Stimulated activated CD8-positive, alpha-beta memory T cell treated with anti-CD3 and anti-CD28 coated beads, Interleukin-15, amount 100 ng/mL, for 4 hours (primary cell): ENCODE data around the gene TMEM215.
"Not testable (repeated sequence)": the region's sequence is repeated elsewhere in the genome, so short reads cannot be mapped to it uniquely, and the experiment has no call there.

Experiments used
- DNase-seq, 2 donors: peaks; one replicate each; pipeline ENCODE4 v3.0.0-alpha.2; 2020; ENCODE audit warnings: low read depth in 2 of 2

Gene TMEM215, protein sequence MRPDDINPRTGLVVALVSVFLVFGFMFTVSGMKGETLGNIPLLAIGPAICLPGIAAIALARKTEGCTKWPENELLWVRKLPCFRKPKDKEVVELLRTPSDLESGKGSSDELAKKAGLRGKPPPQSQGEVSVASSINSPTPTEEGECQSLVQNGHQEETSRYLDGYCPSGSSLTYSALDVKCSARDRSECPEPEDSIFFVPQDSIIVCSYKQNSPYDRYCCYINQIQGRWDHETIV

DNA sequence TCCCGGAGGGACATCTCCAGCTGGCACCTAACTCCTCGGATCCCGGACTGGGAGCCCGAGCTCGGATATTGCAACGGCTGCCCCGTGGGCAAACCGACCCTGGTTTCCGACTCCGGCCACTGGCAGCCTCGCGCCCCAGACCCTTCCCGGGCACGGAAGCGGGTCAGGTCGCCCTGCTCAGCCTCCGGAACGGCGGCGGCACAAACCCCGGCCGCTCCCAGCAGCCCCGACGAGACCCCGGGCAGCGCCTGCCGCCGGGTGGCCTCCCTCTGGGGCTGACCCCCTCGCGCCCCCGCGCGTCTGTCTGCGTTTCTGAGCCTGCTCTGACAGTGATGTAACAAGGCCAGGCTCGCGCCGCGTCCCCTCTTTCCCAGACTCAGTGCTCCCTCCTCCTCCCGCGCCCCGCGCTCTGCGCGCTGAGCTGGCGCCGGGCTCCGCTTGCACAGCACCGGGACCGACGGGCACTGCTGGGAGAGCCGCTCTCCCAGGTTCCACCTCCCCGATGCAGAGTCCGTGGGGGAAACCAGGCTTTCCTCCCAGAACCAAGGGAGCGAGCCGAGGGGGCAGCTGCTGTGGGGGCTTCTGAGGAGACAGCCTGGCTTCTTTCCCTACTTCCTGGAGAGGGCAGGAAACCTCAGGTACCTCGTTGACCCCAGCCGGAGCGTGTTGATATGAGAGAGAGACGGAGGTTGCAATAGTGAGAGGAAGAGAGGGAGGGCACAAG is at the start of gene TMEM215:
Gene TMEM215, plus strand, starts transcription at position 373 of the 724 bp plus-strand sequence. CDS start 644 bp downstream, outside the sequence.
- DNase-seq: no peak

DNA sequence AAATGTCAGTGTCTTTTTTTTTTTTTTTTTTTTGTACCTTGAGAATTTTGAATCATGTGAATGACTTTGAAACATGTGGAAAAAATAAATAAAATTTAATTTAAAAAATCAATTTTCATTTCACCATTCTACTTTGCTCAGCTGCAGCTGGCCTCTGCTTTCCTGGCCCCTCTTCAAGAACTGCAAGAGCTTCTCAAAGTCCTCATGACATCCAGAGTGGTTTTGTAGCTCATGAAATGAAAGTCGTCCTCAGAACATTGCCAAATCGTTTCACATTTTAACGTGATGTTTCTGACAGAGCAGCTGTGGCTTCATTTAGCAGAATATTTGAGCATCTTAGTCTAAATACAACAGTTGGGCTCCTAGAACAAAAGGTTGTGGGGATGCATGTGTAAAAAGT is 47.9 kb upstream of the TMEM215 start:
- no peak for DNase-seq

DNA sequence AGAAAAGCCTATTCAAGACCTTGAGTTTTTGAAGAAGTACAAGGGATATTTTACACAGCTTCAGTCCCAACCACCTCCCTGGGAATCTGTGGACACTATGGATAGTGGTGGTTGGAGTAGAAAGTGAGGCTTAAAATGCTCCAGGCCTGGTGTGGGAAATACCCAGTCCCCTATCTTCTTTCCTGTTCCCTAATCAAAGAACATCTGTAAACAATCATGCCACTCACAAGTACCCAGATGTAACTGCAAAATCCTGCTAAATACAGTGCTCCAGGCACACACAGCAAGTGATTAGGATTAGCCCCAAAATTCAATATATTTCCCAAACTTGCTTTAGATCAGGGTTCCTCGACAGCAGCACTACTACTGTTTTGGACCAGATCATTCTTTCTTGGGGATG is 46.0 kb upstream of the TMEM215 start:
- no peak for DNase-seq

DNA sequence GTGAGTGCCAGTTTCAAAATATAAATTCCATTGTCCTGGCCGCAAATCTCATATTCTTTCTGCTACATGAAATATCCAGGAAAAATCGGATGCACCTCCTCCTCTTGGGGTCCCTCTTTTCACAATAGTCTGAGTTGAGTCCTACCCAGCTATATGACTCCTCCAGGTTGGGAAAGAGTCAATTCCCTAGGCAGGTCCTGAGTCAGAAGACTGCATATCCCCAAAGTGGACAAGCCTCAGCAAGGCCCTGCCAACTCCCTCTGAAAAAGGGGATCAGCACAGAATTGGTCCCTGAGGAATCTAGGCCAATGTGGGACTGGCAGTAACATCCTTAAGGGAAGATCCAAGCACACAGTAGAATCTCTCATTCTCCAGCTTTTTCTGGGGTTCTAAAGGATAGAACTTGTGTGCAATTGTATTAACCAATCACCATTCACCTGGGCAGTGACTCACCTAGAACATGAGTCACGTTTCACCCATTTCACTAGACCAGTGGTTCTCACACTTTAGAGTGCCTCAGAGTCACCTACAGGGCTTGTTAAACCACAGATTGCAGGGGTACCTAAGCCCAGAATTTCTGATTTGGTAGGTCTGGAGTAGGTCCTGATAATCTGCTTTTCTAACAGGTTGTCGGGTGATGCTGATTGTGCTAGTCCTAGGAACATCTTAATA is 44.7 kb upstream of the TMEM215 start:
- no peak for DNase-seq

DNA sequence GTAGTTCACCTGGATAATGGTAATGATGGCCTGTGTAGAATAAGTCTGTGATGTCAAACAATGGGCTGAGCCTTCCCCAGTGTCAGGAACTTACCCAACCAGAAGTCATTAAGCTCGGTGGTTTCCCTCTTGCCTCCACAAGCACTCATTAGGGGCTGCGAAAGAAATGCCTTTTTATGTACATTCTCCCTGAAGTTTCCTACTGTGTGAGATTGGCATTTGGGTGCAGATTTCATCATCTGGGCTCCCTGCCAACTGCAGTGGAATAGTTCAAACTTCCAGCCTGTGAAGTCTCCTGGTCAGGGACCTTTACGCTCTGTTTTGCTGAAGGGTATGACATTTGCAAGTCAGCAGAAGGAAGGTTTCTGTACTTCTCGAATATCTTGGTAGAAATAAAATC is 41.6 kb upstream of the TMEM215 start:
- DNase-seq: no peak

DNA sequence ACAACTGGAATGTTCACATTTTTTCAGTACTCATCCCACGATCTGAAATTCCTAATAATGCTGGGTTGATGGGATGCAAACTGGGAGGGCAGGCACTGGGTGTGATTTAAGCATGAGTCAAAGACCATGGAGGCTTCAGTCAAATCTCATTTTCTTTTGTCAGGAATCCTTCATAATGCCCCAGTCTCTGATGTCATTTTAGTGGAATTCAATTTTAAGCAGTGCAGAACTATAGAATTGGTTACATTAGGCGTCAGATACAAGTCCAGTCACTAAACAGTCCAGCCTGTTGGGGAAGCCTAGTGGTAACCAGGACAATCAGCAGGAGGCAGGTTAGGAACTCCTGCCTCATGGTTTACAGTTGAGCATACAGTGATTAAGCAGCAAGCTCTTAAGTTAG is 41.0 kb upstream of the TMEM215 start:
- no peak for DNase-seq

DNA sequence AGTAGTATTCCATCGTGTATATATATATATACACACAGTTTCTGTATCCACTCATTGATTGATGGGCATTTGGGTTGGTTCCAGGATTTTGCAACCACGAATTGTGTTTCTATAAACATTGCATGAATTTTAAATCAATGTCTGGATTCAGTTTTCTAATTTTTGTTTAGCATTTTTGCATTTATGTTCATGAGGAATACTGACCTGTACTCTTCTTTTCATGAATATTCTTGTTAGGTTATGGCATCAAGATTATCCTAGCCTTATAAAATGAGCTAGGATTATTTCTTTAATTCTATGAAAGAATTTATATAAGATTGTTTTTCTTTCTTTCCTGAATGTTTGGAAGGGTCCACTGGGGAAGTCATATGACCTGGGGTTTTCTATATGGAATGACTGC is 35.3 kb upstream of the TMEM215 start:
- DNase-seq: no peak

DNA sequence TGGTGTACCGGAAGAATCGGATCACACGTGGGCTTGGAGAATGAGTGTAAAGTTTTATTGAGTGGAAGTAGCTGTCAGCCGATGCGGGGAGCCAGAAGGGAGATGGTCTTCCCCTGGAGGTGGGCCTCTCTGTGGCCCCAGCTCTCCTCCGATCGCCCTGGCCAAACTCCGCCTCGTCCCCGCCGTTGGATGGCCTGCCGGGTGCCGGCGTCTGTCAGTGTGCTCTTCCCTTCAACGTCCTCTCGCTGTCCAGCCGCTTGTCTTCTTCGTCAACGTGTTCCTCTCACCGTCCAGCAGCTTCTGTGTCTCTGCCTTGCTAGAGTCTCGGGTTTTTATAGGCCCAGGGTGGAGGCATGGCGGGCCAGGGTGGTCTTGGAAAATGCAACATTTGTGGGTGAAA is 27.6 kb upstream of the TMEM215 start:
- DNase-seq: no peak

DNA sequence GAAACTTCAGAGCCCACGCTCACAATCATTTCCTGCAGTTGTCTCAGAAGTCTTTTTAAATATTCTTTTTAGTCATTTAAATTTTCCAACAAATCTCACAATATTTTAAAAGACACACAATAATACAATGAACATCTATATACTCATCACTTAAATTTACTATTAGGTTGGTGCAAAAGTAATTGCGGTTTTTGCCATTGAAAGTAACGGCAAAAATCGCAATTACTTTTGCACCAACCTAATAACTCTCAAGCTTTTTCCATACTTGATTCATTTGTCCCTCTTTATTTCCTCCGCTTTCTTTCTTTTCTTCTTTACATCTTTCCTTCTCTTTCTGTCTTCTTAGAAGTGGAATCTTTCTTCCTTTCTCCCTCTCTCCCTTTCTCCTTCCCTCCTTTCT is 19.2 kb upstream of the TMEM215 start:
- no peak for DNase-seq

DNA sequence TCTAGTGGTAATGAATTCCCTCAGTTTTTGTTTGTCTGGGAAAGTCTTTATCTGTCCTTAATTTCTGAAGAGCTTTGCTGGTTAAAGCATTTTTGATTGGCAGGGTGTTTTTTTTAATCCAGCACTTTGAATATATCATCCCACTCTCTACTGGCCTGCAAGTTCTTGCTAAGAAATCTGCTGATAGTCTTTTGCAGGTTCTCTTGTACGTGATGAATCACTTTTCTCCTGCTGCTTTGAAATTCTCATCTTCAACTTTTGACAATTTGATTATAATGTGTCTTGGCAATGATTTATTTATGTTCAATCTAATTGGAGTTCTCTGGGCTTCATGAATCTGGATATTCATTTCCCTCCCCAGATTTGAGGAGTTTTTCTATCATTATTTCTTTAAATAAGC is 8.1 kb upstream of the TMEM215 start:
- no peak for DNase-seq

DNA sequence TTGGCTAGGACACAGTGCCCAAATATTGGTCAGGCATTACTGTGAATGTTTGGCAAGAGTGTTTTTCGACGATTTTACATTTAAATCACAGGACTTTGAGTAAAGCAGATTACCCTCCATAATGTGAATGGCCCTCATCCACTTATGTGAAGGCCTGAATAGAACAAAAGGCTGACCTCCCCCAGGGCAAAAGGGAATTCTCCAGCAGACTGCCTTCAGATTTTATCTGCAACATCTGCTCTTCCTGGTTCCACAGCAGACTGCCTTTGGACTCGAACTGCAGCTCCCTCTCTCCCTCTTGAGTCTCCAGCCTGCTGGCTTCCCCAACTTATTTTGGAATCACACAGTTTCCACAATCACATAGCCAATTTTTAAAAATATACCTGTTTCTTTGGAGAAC is 7.1 kb upstream of the TMEM215 start:
- DNase-seq: no peak

DNA sequence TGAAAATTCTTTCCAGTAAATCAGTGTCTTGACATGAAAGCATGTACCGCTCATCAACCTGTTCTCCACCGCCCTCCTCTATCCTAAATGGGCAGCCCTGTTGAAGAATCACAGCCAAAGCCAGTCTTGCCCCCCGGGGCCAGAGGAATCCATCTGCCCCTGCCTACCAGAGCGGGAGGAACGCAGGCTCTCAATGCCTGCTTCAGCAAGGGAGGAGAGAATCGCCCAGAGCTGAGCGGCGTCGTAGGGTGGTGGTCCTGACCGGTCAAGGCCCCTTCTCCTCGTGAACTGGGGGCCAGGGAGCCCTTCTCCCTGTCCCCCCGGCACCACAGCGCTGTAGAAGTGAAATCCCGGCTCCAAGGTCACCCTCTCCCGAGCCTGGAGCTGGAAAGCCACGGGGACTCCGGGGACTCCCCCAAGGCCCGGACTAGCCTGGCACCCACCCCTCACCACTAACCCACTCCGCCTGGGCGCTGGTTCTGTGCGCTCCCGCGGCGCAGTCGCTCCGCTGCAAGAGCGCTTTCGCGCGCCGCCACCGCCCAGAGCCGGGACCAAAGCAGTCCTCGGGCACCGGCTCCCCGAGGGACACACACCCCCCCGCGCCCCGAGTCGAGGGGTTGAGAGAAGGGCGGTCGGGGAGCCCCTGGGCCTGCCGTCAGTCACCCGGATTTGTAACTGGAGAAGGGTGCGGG is 718 bp upstream of the TMEM215 start:
- DNase-seq: no peak

DNA sequence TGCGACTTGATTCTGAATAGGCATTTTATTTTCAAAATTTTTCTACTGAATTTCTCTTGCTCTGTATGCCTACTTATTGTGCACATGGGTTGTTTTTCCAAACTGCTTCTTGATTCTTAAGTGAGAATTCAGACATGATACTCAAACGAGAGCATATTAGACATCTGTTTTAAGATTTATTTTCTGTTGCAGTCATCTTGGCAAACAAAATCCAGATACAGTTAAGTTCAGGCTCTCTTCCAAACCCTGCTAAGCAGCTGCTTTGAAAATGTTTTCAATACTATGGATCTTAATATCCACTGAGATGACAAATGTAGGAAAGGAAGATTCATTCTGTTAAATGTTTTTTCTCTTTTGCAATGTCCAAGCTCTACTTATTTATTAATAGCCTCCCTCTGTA is 4.5 kb downstream of the TMEM215 start:
- DNase-seq: no peak

DNA sequence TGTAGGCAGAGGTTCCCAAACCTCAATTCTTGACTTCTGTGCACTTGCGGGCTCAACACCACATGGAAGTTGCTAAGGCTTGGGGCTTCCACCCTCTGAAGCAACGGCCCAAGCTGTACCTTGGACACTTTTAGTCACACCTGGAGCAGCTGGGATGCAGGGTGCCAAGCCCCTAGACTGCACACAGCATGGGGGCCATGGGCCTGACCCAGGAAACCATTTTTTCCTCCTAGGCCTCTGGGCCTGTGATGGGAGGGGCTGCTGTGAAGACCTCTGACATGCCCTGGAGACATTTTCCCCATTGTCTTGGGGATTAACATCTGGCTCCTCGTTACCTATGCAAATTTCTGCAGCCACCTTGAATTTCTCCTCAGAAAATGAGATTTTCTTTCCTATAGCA is 12.7 kb downstream of the TMEM215 start:
- not testable (repeated sequence) for DNase-seq

DNA sequence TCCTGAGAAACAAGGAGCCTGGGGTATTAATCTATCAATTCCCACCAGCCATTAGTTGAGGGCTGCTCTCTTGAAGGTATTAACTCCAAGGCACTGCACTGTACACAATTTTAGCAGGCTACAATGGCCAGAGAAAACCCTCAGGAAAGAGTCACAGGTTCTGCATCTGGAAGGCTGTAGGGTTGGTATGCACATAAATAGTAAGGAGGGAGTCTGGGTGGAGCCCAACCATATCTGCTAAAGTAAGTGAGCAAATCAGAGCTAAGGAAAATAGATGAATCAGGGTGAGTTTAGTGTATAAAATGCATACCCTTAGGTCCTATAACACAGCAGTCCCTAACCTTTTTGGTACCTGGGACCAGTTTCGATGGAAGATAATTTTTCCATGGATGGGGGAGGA is 18.2 kb downstream of the TMEM215 start:
- DNase-seq: no peak

DNA sequence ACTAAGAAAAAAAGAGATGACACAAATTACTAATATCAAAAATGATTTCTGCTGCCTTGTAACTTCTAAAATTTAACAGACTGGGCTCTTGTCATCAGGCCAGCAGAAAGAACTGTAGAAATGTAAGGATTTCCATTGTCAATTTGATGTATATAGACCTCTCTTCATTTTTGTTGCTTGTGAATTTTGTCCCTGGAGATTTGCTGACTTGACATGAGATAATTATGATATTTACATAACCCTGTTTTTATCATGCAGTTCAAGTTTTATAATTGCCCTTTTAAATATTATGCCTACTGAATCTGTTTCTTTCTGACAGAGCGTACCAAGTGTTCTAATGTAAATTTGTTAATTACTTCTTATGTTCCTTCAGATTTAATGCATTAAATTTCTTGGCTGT is 23.9 kb downstream of the TMEM215 start:
- no peak for DNase-seq

DNA sequence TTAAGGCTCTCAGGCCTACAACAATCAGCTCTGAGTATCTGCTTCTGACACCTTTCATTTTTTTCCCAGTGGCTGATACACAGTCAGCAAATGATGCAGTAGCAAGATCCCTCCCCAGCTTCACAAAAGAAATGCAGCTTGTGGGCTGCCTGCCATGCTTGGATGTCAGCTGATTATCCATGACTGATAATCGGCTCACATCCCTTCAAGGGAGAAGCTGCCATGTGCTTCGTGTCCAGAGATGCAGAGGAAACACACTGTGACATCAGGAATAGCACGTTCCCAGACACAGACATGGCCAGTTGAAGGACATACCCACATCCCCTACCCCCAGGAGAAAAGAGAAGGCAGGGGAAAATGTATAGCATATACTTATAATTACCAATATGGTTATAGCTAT is 27.9 kb downstream of the TMEM215 start:
- DNase-seq: no peak

DNA sequence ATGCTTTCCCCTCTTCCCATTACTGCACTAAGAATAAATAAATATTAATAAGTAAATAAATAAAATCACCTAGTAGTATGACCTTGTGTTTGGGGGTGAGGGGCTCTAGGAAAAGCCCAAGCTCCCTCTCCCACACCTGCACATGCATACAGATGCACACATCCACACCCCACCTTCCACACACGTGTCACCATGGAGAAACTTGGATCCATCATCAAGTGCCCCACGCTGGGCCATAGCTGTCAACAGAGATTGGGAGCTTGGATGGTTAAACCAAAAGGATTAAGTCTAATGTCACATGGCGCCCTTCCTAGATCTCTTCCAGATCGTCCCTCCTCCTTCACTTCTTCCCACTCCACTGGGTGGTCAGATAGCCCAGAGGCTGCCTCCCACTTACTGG is 37.0 kb downstream of the TMEM215 start:
- no peak for DNase-seq

DNA sequence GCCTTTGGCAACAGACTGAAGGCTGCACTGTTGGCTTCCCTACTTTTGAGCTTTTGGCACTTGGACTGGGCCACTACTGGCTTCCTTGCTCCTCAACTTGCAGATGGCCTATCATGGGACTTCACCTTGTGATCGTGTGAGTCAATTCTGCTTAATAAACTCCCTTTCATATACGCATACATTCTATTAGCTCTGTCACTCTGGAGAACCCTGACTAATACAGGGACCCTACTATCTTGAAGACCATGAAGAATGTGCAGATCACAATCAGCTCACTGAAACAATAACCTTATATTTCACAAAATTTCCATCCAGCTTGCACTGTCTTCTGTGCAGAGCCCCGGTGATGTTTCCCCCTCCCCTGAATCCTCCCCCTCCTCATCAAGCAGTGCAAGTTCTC is 39.8 kb downstream of the TMEM215 start:
- DNase-seq: no peak

DNA sequence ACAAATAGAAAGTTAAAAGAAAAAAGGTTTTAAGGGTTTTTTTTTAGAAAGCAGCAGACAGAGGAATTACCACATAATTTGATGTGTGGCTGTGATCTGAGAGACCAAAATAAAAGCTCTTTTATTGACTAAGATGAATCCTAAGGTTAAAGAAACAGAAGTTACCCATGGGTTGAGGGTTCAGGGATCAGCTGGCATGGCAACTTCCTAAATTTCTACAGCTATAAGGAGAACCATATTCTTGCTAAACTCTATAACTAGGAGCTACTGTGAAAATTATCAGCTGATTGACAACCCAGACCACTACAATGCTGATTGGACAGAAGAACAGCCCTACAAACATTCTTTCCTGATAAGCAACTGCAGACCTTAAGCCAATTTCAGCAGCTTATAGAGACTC is 40.2 kb downstream of the TMEM215 start:
- DNase-seq: no peak

DNA sequence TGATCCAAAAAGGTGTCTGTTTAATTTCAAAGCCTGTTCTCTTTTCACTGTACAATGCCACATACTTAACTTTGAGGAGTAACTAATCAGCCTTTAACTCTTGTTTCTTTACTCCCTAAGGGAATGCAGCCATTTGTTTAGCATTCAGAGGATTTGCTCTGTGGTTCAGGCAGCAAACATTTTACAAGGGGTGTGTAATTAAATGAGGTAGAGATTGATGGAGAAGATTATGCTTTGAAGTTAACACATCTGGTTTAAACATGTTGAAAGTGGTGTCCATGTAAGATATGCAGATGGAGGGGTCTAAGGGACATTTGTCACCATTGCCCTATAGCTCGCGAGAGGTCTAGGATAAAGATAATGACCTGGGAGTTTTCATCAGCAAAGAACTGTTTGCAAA is 41.9 kb downstream of the TMEM215 start:
- no peak for DNase-seq

DNA sequence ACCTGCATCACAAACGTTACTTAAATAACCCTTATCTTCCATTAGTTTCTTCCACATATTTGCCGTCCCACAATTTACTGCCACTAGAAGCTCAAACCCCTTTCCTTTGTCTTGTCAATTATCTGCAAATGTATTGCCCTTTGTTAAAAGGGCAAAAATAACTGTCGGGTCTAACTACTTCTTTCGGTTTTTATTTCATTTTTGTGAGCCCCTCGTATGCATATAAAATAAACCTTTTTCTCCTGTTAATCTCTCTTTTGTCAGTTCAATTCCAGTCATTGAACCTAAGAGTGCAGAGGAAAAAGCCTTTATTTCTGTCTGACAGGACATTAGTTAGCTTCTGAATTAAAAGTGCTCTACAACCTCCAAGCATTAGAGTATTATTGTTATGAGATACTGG is 45.5 kb downstream of the TMEM215 start:
- no peak for DNase-seq

DNA sequence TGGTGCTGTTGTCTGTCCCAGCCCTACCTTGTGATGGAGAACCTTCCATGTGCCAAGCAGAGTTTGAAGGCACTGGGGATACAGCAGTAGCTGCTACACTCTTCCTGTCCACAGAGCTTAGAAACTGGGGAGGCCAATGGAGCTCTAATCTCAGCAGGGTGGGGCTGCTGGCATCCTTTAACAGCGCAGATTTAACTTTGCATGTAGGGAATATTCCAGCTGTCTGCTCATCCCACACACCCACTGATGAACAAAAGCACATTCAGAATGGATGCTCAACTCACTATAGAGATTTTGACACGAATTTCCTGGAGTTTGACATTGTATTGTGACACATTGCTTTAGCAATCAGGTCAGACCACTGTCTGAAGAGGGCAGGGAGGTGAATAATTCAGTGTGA is 49.0 kb downstream of the TMEM215 start:
- no peak for DNase-seq
